Testis (tissue), 3 donors: ENCODE results near the gene STXBP2. TPM values are rescaled to one million over a fixed set of nuclear protein-coding genes. Genes with fewer than 3 reads are reported as not detected.

Source experiments
- DNase-seq: peaks from one replicate; pipeline ENCODE4 v3.0.0-alpha.2; 2019
- H3K27ac ChIP-seq, 2 donors: fragments of 200-600 bp; sonication (generic); one replicate each; pipeline ENCODE4 v1.5.1; 2019
- H3K27me3 ChIP-seq: fragments of 200-600 bp; sonication (generic); one replicate; pipeline ENCODE4 v1.5.1; 2019
- H3K36me3 ChIP-seq: fragments of 200-600 bp; sonication (generic); one replicate; pipeline ENCODE4 v1.5.1; 2017; ENCODE audit warnings: low read depth; ENCODE audit errors: missing control alignments
- H3K4me1 ChIP-seq: fragments of 200-600 bp; sonication (generic); one replicate; pipeline ENCODE4 v1.5.1; 2019
- H3K4me3 ChIP-seq, 2 donors: fragments of 200-600 bp; sonication (generic); one replicate each; pipeline ENCODE4 v1.5.1; 2017 to 2019
- H3K9me3 ChIP-seq: fragments of 200-600 bp; sonication (generic); one replicate; pipeline ENCODE4 v1.5.1; 2017
- CTCF ChIP-seq, 3 experiments: fragments of 450-650 bp in 2 of 3; fragments of 200-600 bp in 1 of 3; sonication (generic) in 1 of 3; IDR thresholded peaks; one replicate each; pipeline ENCODE4 v1.5.1; 2016 to 2019; ENCODE audit warnings: antibody characterized with exemption in 3 of 3, mild to moderate bottlenecking in 2 of 3, moderate library complexity in 1 of 3
- POLR2A ChIP-seq: fragments of 450-650 bp; IDR thresholded peaks from one replicate; pipeline ENCODE4 v1.6.1; 2017; ENCODE audit warnings: antibody characterized with exemption, mild to moderate bottlenecking, moderate library complexity
- WGBS, 2 donors: methylation state at CpG; one replicate each; pipeline ENCODE4 v1.1.5; 2018; 5-methylcytosine and 5-hydroxymethylcytosine counted together
- intact Hi-C: fragments of 100-400 bp; cut with DNase I; formaldehyde crosslinking; loops from one replicate; pipeline ENCODE4 v1.15.1; 2023; ENCODE audit warnings: low total_unique reads
- polyA plus RNA-seq: library from polyadenylated mRNA; stranded (reverse); fragments of 350-450 nt; fragmentation: Illumina TruSeq; extraction: RNeasy Lipid Tissue Mini Kit (QIAGEN cat#74804); gene quantifications from one replicate; pipeline ENCODE4 v1.2.3, GENCODE V29; 2014; ENCODE audit warnings: low read depth, low replicate concordance; ENCODE audit not compliant: insufficient read depth
- total RNA-seq, 2 donors: library from RNA; depleted of rRNA; stranded (reverse); fragments of >200 nt; gene quantifications; one replicate each; pipeline ENCODE4 v1.2.3, GENCODE V29; 2016

Gene STXBP2
- total and polyA plus RNA-seq, 3 donors from 2014 or later = 135 to 156 (median 155) TPM

- no peak for DNase-seq
- no peak overlapping the region for H3K27ac ChIP-seq
- no peak overlapping the region for H3K4me3 ChIP-seq
- 58 to 68% methylated on average over 28 to 41 of the region's 41 CpGs for WGBS, 2 donors
- no peaks in the 10 kb centered on the region for H3K9me3 ChIP-seq
- no peaks in the 10 kb centered on the region for H3K27me3 ChIP-seq
- intact Hi-C loops = no loop called here
- H3K4me1 ChIP-seq = peaks cover 9% of the 10 kb centered on the region
- no peaks in the 10 kb centered on the region for H3K36me3 ChIP-seq
- TF ChIP-seq CTCF (IDR thresholded peaks at IDR 0.05) (no peak), POLR2A (no peak)
Observed at GRCh38 chr19:7611541-7612279, 25.2 kb upstream of the STXBP2 start.

GRCh38 chr19:7612282-7613274, 24.3 kb upstream of the STXBP2 start:
- DNase-seq = no peak
- intact Hi-C loops = no loop called here
- WGBS, 2 donors = 56 to 78% methylated on average over 22 to 69 of the region's 81 CpGs
- H3K9me3 ChIP-seq = no peaks in the 10 kb centered on the region
- H3K4me1 ChIP-seq = peaks cover 5% of the 10 kb centered on the region
- no peak overlapping the region for H3K4me3 ChIP-seq
- H3K27ac ChIP-seq = no peak overlapping the region
- H3K27me3 ChIP-seq = no peaks in the 10 kb centered on the region
- TF ChIP-seq POLR2A (no peak), CTCF (IDR thresholded peaks at IDR 0.05) (no peak)
- H3K36me3 ChIP-seq = no peaks in the 10 kb centered on the region

- Histone ChIP-seq H3K27ac (no peak overlapping the region), H3K36me3 (no peaks in the 10 kb centered on the region), H3K4me3 (no peak overlapping the region), H3K27me3 (no peaks in the 10 kb centered on the region), H3K9me3 (no peaks in the 10 kb centered on the region), H3K4me1 (peaks cover 28% of the 10 kb centered on the region)
- 51 to 78% methylated on average over 16 to 49 of the region's 59 CpGs for WGBS, 2 donors
- DNase-seq = no peak
- intact Hi-C loops = no loop called here
- TF ChIP-seq CTCF (IDR thresholded peaks at IDR 0.05) = no peak
Observed at GRCh38 chr19:7614859-7615741, 21.8 kb upstream of the STXBP2 start.

GRCh38 chr19:7617172-7617571, 19.7 kb upstream of the STXBP2 start:
- intact Hi-C loops = no loop called here
- Histone ChIP-seq H3K27me3 (no peaks in the 10 kb centered on the region), H3K36me3 (no peaks in the 10 kb centered on the region), H3K9me3 (no peaks in the 10 kb centered on the region), H3K4me1 (peaks cover 32% of the 10 kb centered on the region), H3K27ac (peak overlapping the region in 1 of 2 donors; percentile 81), H3K4me3 (no peak overlapping the region)
- DNase-seq = no peak
- no peak for TF ChIP-seq POLR2A
- TF ChIP-seq CTCF (IDR thresholded peaks at IDR 0.05) = no peak
- WGBS, 2 donors = 87 to 94% methylated on average over 10 to 12 of the region's 12 CpGs
